ENCODE results near the gene DUSP8.
A peak's percentile ranks its signal among the peaks of the same experiment; 100 is the strongest.

DNA sequence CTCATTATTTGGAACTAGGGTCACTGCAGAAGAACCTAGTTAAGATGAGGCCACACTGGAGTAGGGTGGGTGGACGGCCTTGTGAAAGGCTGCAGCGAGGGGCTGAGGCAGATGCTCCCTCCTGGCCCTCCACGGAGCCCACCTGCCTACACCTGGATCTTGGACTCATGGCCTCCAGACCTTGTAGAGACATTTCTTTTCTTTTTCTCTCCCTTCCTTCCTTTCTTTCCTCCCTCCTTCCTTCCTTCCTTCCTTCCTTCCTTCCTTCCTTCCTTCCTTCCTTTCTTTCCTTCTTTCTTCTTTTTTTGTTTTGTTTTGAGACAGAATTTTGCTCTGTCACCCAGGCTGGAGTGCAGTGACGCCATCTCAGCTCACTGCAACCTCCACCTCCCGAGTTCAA is 26.6 kb downstream of the DUSP8 start:
- TF ChIP-seq ZNF138 (CRISPR knock-in tag; conservative IDR thresholded peaks at IDR 0.05) (no peak), CREM (CRISPR knock-in tag; IDR thresholded peaks at IDR 0.05) (no peak), SMAD4 (CRISPR knock-in tag; IDR thresholded peaks at IDR 0.05) (no peak), SP1 (CRISPR knock-in tag; conservative IDR thresholded peaks at IDR 0.05) (no peak), NR1H2 (CRISPR knock-in tag; IDR thresholded peaks at IDR 0.05) (no peak), NR2C2 (CRISPR knock-in tag; IDR thresholded peaks at IDR 0.05) (no peak), ZNF121 (CRISPR knock-in tag; IDR thresholded peaks at IDR 0.05) (no peak), ETV6 (CRISPR knock-in tag; IDR thresholded peaks at IDR 0.05) (no peak), FOXK1 (CRISPR knock-in tag; IDR thresholded peaks at IDR 0.05) (no peak), JUN (CRISPR knock-in tag; IDR thresholded peaks at IDR 0.05) (no peak)
- TF ChIP-seq, protein P1, sequence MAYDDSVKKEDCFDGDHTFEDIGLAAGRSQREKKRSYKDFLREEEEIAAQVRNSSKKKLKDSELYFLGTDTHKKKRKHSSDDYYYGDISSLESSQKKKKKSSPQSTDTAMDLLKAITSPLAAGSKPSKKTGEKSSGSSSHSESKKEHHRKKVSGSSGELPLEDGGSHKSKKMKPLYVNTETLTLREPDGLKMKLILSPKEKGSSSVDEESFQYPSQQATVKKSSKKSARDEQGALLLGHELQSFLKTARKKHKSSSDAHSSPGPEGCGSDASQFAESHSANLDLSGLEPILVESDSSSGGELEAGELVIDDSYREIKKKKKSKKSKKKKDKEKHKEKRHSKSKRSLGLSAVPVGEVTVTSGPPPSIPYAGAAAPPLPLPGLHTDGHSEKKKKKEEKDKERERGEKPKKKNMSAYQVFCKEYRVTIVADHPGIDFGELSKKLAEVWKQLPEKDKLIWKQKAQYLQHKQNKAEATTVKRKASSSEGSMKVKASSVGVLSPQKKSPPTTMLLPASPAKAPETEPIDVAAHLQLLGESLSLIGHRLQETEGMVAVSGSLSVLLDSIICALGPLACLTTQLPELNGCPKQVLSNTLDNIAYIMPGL (CRISPR knock-in tag; IDR thresholded peaks at IDR 0.05), result no peak
- TF ChIP-seq, protein P2, sequence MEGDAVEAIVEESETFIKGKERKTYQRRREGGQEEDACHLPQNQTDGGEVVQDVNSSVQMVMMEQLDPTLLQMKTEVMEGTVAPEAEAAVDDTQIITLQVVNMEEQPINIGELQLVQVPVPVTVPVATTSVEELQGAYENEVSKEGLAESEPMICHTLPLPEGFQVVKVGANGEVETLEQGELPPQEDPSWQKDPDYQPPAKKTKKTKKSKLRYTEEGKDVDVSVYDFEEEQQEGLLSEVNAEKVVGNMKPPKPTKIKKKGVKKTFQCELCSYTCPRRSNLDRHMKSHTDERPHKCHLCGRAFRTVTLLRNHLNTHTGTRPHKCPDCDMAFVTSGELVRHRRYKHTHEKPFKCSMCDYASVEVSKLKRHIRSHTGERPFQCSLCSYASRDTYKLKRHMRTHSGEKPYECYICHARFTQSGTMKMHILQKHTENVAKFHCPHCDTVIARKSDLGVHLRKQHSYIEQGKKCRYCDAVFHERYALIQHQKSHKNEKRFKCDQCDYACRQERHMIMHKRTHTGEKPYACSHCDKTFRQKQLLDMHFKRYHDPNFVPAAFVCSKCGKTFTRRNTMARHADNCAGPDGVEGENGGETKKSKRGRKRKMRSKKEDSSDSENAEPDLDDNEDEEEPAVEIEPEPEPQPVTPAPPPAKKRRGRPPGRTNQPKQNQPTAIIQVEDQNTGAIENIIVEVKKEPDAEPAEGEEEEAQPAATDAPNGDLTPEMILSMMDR (IDR thresholded peaks at IDR 0.05), result no peak
- TF ChIP-seq, protein P3, sequence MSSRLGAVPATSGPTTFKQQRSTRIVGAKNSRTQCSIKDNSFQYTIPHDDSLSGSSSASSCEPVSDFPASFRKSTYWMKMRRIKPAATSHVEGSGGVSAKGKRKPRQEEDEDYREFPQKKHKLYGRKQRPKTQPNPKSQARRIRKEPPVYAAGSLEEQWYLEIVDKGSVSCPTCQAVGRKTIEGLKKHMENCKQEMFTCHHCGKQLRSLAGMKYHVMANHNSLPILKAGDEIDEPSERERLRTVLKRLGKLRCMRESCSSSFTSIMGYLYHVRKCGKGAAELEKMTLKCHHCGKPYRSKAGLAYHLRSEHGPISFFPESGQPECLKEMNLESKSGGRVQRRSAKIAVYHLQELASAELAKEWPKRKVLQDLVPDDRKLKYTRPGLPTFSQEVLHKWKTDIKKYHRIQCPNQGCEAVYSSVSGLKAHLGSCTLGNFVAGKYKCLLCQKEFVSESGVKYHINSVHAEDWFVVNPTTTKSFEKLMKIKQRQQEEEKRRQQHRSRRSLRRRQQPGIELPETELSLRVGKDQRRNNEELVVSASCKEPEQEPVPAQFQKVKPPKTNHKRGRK (CRISPR knock-in tag; IDR thresholded peaks at IDR 0.05; ENCODE audit: borderline replicate concordance), result peak; percentile 81; the same call in 1 of the 2 replicates

All from WTC11 (cell line).